Right cardiac atrium (tissue), 5 donors: Measurements from ENCODE around the gene C10orf105. TPM values are rescaled to one million over a fixed set of nuclear protein-coding genes. Genes with fewer than 3 reads are reported as not detected.

ENCODE experiments used
- ATAC-seq, 2 donors: fragments of 200-7000 bp; cut with Tn5 transposase; one replicate each; pipeline versions ENCODE4 v1.8.0 to v1.9.1; 2020; ENCODE audit warnings: moderate library complexity in 2 of 2, mild to moderate bottlenecking in 1 of 2
- DNase-seq, 3 donors: peaks; one replicate each; pipeline ENCODE4 v3.0.0-alpha.2; 2020
- H3K27ac ChIP-seq: one replicate; pipeline ENCODE4 v1.5.1; 2013; ENCODE audit warnings: mild to moderate bottlenecking, low read length, control low read depth, moderate library complexity
- H3K27me3 ChIP-seq: one replicate; pipeline ENCODE4 v1.6.1; 2013; ENCODE audit not compliant: control insufficient read depth, insufficient read depth
- H3K4me1 ChIP-seq: one replicate; pipeline ENCODE4 v1.6.1; 2013; ENCODE audit warnings: low read length; ENCODE audit not compliant: control insufficient read depth, insufficient read depth
- H3K4me3 ChIP-seq: one replicate; pipeline ENCODE4 v1.5.1; 2013; ENCODE audit warnings: low read length, control low read depth
- H3K9me3 ChIP-seq: one replicate; pipeline ENCODE4 v1.6.1; 2013; ENCODE audit warnings: low read length; ENCODE audit not compliant: control insufficient read depth
- WGBS: extraction: QIAGEN DNeasy Blood & Tissue Kit; methylation state at CpG from one replicate; pipeline ENCODE4 v1.1.7; 2013; 5-methylcytosine and 5-hydroxymethylcytosine counted together
- intact Hi-C, 4 donors: fragments of 100-400 bp; cut with DNase I; formaldehyde crosslinking; loops; one replicate each; pipeline versions ENCODE4 v1.11.0 to v1.14.0; 2022 to 2023
- polyA plus RNA-seq: library from polyadenylated mRNA; stranded (reverse); fragments of 200-250 nt; gene quantifications from one replicate; pipeline ENCODE4 v1.2.3, GENCODE V29; 2013
- total RNA-seq, 4 donors: library from RNA; stranded (reverse); fragmentation: NEBNext Ultra II Directional; extraction: Animal tissue kit (Norgen Biotek cat#: 25700); gene quantifications; one replicate each; pipeline ENCODE4 v1.2.1, GENCODE V29; 2021
- donor health status: healthy with polysubstance abuse.
- donor health status: DM: no; HTN: yes; CAD: no.
- donor health status: DM: no; HTN: no; CAD: no.
- donor health status: DM: no; HTN: yes; CAD: no; lungs with severe emphysema.
- donor health status: DM: yes; HTN: yes; CAD: no.

The C10orf105 gene
- total and polyA plus RNA-seq, 5 donors: 0.09 to 0.36 (median 0.19) TPM; not detected in 1

- Histone ChIP-seq H3K9me3 (no peaks in the 10 kb centered on the region), H3K4me1 (no peaks in the 10 kb centered on the region), H3K27ac (no peak overlapping the region), H3K4me3 (no peak overlapping the region), H3K27me3 (no peaks in the 10 kb centered on the region)
- ATAC-seq: no peak
- no peak for DNase-seq
- intact Hi-C loops: no loop called here
- WGBS: 75% methylated on average over 18 of the region's 18 CpGs
These were observed 52.8 kb downstream of the C10orf105 start for GRCh38 chr10:71666639-71667386.

GRCh38 chr10:71665456-71665855 is 54.1 kb downstream of the C10orf105 start:
- Histone ChIP-seq H3K27me3 (no peaks in the 10 kb centered on the region), H3K27ac (no peak overlapping the region), H3K9me3 (no peaks in the 10 kb centered on the region), H3K4me3 (no peak overlapping the region), H3K4me1 (no peaks in the 10 kb centered on the region)
- DNase-seq: no peak
- 80% methylated on average over 9 of the region's 9 CpGs for WGBS
- no peak for ATAC-seq
- intact Hi-C loops: no loop called here

DNA sequence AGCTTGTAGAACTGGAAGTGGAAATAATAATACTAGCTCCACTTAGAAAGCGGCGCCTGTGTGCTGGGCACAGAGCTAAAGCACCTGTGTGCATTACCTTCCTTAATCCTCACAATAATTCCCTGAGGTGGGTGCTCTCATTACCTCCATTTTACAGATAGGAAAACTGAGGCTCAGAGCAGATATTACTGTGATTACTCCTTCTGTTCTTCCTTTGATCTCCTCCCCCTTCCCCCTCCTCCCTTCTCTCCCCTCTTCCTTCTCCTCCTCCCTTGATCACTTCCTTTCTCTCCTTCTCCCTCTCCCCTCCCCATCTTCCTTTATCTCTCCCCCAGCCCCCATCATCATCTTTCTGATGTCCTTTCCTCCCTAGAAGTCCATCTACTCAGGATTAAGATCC is 55.0 kb downstream of the C10orf105 start:
- no peaks in the 10 kb centered on the region for H3K4me1 ChIP-seq
- no peaks in the 10 kb centered on the region for H3K9me3 ChIP-seq
- no peak overlapping the region for H3K4me3 ChIP-seq
- 95% methylated on average over 2 of the region's 2 CpGs for WGBS
- DNase-seq: no peak
- intact Hi-C loops: no loop called here
- H3K27ac ChIP-seq: no peak overlapping the region
- no peaks in the 10 kb centered on the region for H3K27me3 ChIP-seq
- ATAC-seq: no peak

GRCh38 chr10:71663311-71663710 is 56.3 kb downstream of the C10orf105 start:
- intact Hi-C loops: no loop called here
- ATAC-seq (no peak), DNase-seq (no peak)
- Histone ChIP-seq H3K27ac (no peak overlapping the region), H3K4me1 (no peaks in the 10 kb centered on the region), H3K27me3 (no peaks in the 10 kb centered on the region), H3K4me3 (no peak overlapping the region), H3K9me3 (no peaks in the 10 kb centered on the region)
- 84% methylated on average over 7 of the region's 7 CpGs for WGBS

GRCh38 chr10:71661779-71662336 is 57.7 kb downstream of the C10orf105 start:
- Histone ChIP-seq H3K9me3 (no peaks in the 10 kb centered on the region), H3K27me3 (no peaks in the 10 kb centered on the region), H3K4me1 (no peaks in the 10 kb centered on the region), H3K4me3 (no peak overlapping the region), H3K27ac (no peak overlapping the region)
- 90% methylated on average over 26 of the region's 28 CpGs for WGBS
- ATAC-seq (no peak), DNase-seq (no peak)
- intact Hi-C loops: no loop called here

Other genes with a start within 250 kb of the C10orf105 start
- gene VSIR, start 53.7 kb upstream of the C10orf105 start, total RNA-seq: 10 to 100 TPM; 29.3 to 55.1 (median 34.4) TPM
- gene VSIR, start 53.7 kb upstream of the C10orf105 start, polyA plus RNA-seq: 36.8 TPM
- gene PSAP, start 131.5 kb upstream of the C10orf105 start, total RNA-seq: 1,000 to 10,000 TPM; 1,345 to 1,678 (median 1,522) TPM
- 897 TPM for gene PSAP, start 131.5 kb upstream of the C10orf105 start, polyA plus RNA-seq
- gene CHST3, start 244.6 kb upstream of the C10orf105 start, total RNA-seq: 10 to 100 TPM; 19.8 to 37.0 (median 23.3) TPM
- gene CHST3, start 244.6 kb upstream of the C10orf105 start, polyA plus RNA-seq: 14.9 TPM